SK-N-SH (cell line): Measurements from ENCODE around the gene KCNB1.

Source experiments
- CTCF ChIP-seq: fragments of 200-600 bp; sonication (generic); IDR thresholded peaks from 2 replicates; pipeline ENCODE4 v1.6.1; 2017; ENCODE audit warnings: antibody characterized with exemption, mild to moderate bottlenecking, moderate library complexity
- PBX3 ChIP-seq: IDR thresholded peaks from 2 replicates; pipeline ENCODE4; 2012
- POLR2AphosphoS5 ChIP-seq: IDR thresholded peaks from 2 replicates; pipeline ENCODE4 v1.6.1; 2012; ENCODE audit warnings: low read depth, low read length
- TAF1 ChIP-seq: IDR thresholded peaks from 2 replicates; pipeline ENCODE4 v1.6.1; 2012; ENCODE audit warnings: low read depth, mild to moderate bottlenecking, low read length, moderate library complexity, borderline replicate concordance

- no peak for TF ChIP-seq TAF1
- no peak for TF ChIP-seq PBX3
- TF ChIP-seq CTCF: no peak
- TF ChIP-seq POLR2AphosphoS5: no peak
Observed at GRCh38 chr20:49347156-49347555, 135.3 kb downstream of the KCNB1 start.
